Spleen (tissue), 11 donors: ENCODE results near the gene NACAD. TPM values are rescaled to one million over a fixed set of nuclear protein-coding genes. Genes with fewer than 3 reads are reported as not detected.
"Not testable (repeated sequence)": the region's sequence is repeated elsewhere in the genome, so short reads cannot be mapped to it uniquely, and the experiment has no call there.

ENCODE experiments used
- DNase-seq: peaks from one replicate; pipeline ENCODE4 v3.0.0-alpha.2; 2020
- H3K27ac ChIP-seq, 8 donors: fragments of 200-600 bp; sonication (generic) in 7 of 8; 1 replicate in 4 of 8; 2 replicates in 4 of 8; pipeline versions ENCODE4 v1.5.0 to v1.8.0; 2016 to 2021; ENCODE audit warnings: inconsistent platforms in 4 of 8, mild to moderate bottlenecking in 4 of 8, moderate library complexity in 1 of 8
- H3K27me3 ChIP-seq, 7 donors: fragments of 200-600 bp; sonication (generic) in 6 of 7; replicated peaks in 1 of 7; 1 replicate in 4 of 7; 2 replicates in 3 of 7; pipeline versions ENCODE4 v1.5.0 to v1.8.0; 2016 to 2021; ENCODE audit warnings: inconsistent platforms in 3 of 7, mild to moderate bottlenecking in 1 of 7
- H3K36me3 ChIP-seq, 6 donors: fragments of 200-600 bp; sonication (generic) in 5 of 6; 1 replicate in 4 of 6; 2 replicates in 2 of 6; pipeline versions ENCODE4 v1.5.0 to v1.8.0; 2016 to 2021; ENCODE audit warnings: inconsistent platforms in 2 of 6
- H3K4me1 ChIP-seq, 6 donors: fragments of 200-600 bp; sonication (generic) in 5 of 6; 1 replicate in 3 of 6; 2 replicates in 3 of 6; pipeline versions ENCODE4 v1.5.0 to v1.8.0; 2016 to 2021; ENCODE audit warnings: inconsistent platforms in 3 of 6
- H3K4me3 ChIP-seq, 8 donors: fragments of 200-600 bp; sonication (generic) in 7 of 8; 1 replicate in 4 of 8; 2 replicates in 4 of 8; pipeline versions ENCODE4 v1.5.0 to v1.8.0; 2016 to 2021; ENCODE audit warnings: inconsistent platforms in 4 of 8, mild to moderate bottlenecking in 4 of 8, moderate library complexity in 2 of 8
- H3K9me3 ChIP-seq, 8 donors: fragments of 200-600 bp; sonication (generic) in 7 of 8; 1 replicate in 4 of 8; 2 replicates in 4 of 8; pipeline versions ENCODE4 v1.5.0 to v1.8.0; 2016 to 2021; ENCODE audit warnings: inconsistent platforms in 4 of 8
- CTCF ChIP-seq, 11 experiments: fragments of 200-600 bp in 7 of 11; fragments of 450-650 bp in 4 of 11; sonication (generic) in 4 of 11; IDR thresholded peaks in 8 of 11; conservative IDR thresholded peaks in 3 of 11; 1 replicate in 7 of 11; 2 replicates in 4 of 11; pipeline versions ENCODE4 v1.4.0 to v1.8.0; 2016 to 2021; ENCODE audit warnings: antibody characterized with exemption in 11 of 11, inconsistent platforms in 4 of 11, mild to moderate bottlenecking in 1 of 11
- POLR2A ChIP-seq, 3 donors: fragments of 450-650 bp; IDR thresholded peaks; one replicate each; pipeline ENCODE4 v1.5.1; 2017; ENCODE audit warnings: antibody characterized with exemption in 3 of 3, mild to moderate bottlenecking in 1 of 3
- POLR2AphosphoS5 ChIP-seq, 3 donors: sonication (generic); formaldehyde crosslinking; IDR thresholded peaks; one replicate each; pipeline ENCODE4 v1.5.1; 2017; ENCODE audit warnings: antibody characterized with exemption in 3 of 3
- WGBS, 5 donors: extraction: QIAGEN DNeasy Blood & Tissue Kit in 3 of 5; methylation state at CpG; one replicate each; pipeline versions ENCODE4 v1.1.5 to v1.1.7; 2013 to 2018; 5-methylcytosine and 5-hydroxymethylcytosine counted together
- intact Hi-C: fragments of 100-400 bp; cut with DNase I; formaldehyde crosslinking; loops from one replicate; pipeline ENCODE4 v1.15.0; 2023; ENCODE audit warnings: low total_unique reads
- polyA plus RNA-seq, 3 donors: library from polyadenylated mRNA; stranded (reverse); fragments of 200-250 nt; gene quantifications; one replicate each; pipeline ENCODE4 v1.2.1, GENCODE V29; 2013
- total RNA-seq, 7 donors: library from RNA; depleted of rRNA in 3 of 7; stranded (reverse); fragments of >200 nt in 3 of 7; fragmentation: NEBNext Ultra II Directional in 4 of 7; extraction: Animal tissue kit (Norgen Biotek cat#: 25700) in 4 of 7; gene quantifications; one replicate each; pipeline versions ENCODE4 v1.1.0 to v1.2.1, GENCODE V29; 2016 to 2021
- donor health status: healthy with polysubstance abuse.
- donor health status: DM: no; HTN: no; CAD: no; lungs with moderate emphysema.
- donor health status: DM: no; HTN: no; CAD: no.
- donor health status: Bipolar disorder and iron deficiency.
- donor health status: healthy.
- donor health status: DM: no; HTN: no; CAD: no.
- donor health status: DM: yes; HTN: yes; CAD: no.

Gene NACAD
- total and polyA plus RNA-seq, 10 donors = 0.30 to 6.2 (median 1.7) TPM

GRCh38 chr7:45036796-45037195, 52.0 kb downstream of the NACAD start:
- peaks cover 0 to 79% (median 39%) of the 10 kb centered on the region in 6 donors for H3K36me3 ChIP-seq
- 45 to 64% (median 50%) methylated on average over 8 of the region's 8 CpGs for WGBS, 5 donors

GRCh38 chr7:45036317-45036716, 52.5 kb downstream of the NACAD start:
- peaks cover 32 to 74% (median 60%) of the 10 kb centered on the region in 6 donors for H3K4me1 ChIP-seq
- peaks cover 0 to 79% (median 35%) of the 10 kb centered on the region in 6 donors for H3K36me3 ChIP-seq
- no peaks in the 10 kb centered on the region for H3K27me3 ChIP-seq
- H3K4me3 ChIP-seq = peak overlapping the region in 1 of 8 donors; percentile 28
- no peak for TF ChIP-seq POLR2A (IDR thresholded peaks at IDR 0.05)
- TF ChIP-seq CTCF (IDR thresholded peaks at IDR 0.05 in 8 of 11, conservative IDR thresholded peaks at IDR 0.05 in 3 of 11) = no peak
- no peak for TF ChIP-seq POLR2AphosphoS5 (IDR thresholded peaks at IDR 0.05)
- H3K9me3 ChIP-seq = no peaks in the 10 kb centered on the region
- intact Hi-C loops = no loop called here
- no peak for DNase-seq
- WGBS, 5 donors = 39 to 58% (median 43%) methylated on average over 3 of the region's 3 CpGs
- H3K27ac ChIP-seq = peak overlapping the region in 5 of 8 donors; percentile 2 to 67 (median 35)

More at GRCh38 chr7:45036796-45037195, 52.0 kb downstream of the NACAD start:
- TF ChIP-seq CTCF (IDR thresholded peaks at IDR 0.05 in 8 of 11, conservative IDR thresholded peaks at IDR 0.05 in 3 of 11) = no peak
- Histone ChIP-seq H3K27me3 (no peaks in the 10 kb centered on the region), H3K27ac (peak overlapping the region in 4 of 8 donors; percentile 19 to 67 (median 39)), H3K4me3 (peak overlapping the region in 1 of 8 donors; percentile 28), H3K9me3 (no peaks in the 10 kb centered on the region), H3K4me1 (peaks cover 29 to 69% (median 55%) of the 10 kb centered on the region in 6 donors)
- DNase-seq = no peak
- intact Hi-C loops = no loop called here

- Histone ChIP-seq H3K27ac (peak overlapping the region in 5 of 8 donors; percentile 2 to 67 (median 35)), H3K9me3 (no peaks in the 10 kb centered on the region), H3K4me1 (peaks cover 35 to 78% (median 64%) of the 10 kb centered on the region in 6 donors), H3K27me3 (no peaks in the 10 kb centered on the region), H3K36me3 (peaks cover 0 to 79% (median 30%) of the 10 kb centered on the region in 6 donors), H3K4me3 (peak overlapping the region in 1 of 8 donors; percentile 28)
- DNase-seq = no peak
- WGBS, 5 donors = 47 to 57% (median 49%) methylated on average over 6 of the region's 6 CpGs
- TF ChIP-seq POLR2A (IDR thresholded peaks at IDR 0.05) (no peak), POLR2AphosphoS5 (IDR thresholded peaks at IDR 0.05) (no peak), CTCF (IDR thresholded peaks at IDR 0.05 in 8 of 11, conservative IDR thresholded peaks at IDR 0.05 in 3 of 11) (no peak)
- intact Hi-C loops = no loop called here
Observed at GRCh38 chr7:45035893-45036292, 52.9 kb downstream of the NACAD start.

GRCh38 chr7:45035371-45035770, 53.4 kb downstream of the NACAD start:
- no peak for DNase-seq
- WGBS, 5 donors = 85 to 92% (median 88%) methylated on average over 5 of the region's 5 CpGs
- Histone ChIP-seq H3K36me3 (peaks cover 0 to 79% (median 25%) of the 10 kb centered on the region in 6 donors), H3K27ac (peak overlapping the region in 2 of 8 donors; percentile 35 to 67), H3K4me3 (no peak overlapping the region), H3K9me3 (no peaks in the 10 kb centered on the region), H3K4me1 (peaks cover 36 to 84% (median 69%) of the 10 kb centered on the region in 6 donors), H3K27me3 (no peaks in the 10 kb centered on the region)
- no peak for TF ChIP-seq POLR2A (IDR thresholded peaks at IDR 0.05)
- TF ChIP-seq POLR2AphosphoS5 (IDR thresholded peaks at IDR 0.05) = no peak
- TF ChIP-seq CTCF (IDR thresholded peaks at IDR 0.05 in 8 of 11, conservative IDR thresholded peaks at IDR 0.05 in 3 of 11) = no peak
- intact Hi-C loops = no loop called here

- Histone ChIP-seq H3K36me3 (peaks cover 0 to 79% (median 20%) of the 10 kb centered on the region in 6 donors), H3K27ac (peak overlapping the region in 2 of 8 donors; percentile 3 to 52), H3K4me1 (peaks cover 39 to 90% (median 75%) of the 10 kb centered on the region in 6 donors)
- DNase-seq, intact Hi-C loops, H3K9me3 ChIP-seq, H3K27me3 ChIP-seq, H3K4me3 ChIP-seq: not testable (repeated sequence)
- WGBS, 5 donors = 79 to 98% (median 87%) methylated on average over 5 of the region's 5 CpGs
Observed at GRCh38 chr7:45034710-45035109, 54.1 kb downstream of the NACAD start.
